NCI-H524 (cell line): ENCODE results near the gene CALR3.
"Not testable (repeated sequence)": the region's sequence is repeated elsewhere in the genome, so short reads cannot be mapped to it uniquely, and the experiment has no call there.

ENCODE experiments used
- DNase-seq, 2 experiments: peaks; one replicate each; lab custom pipeline; 2025; lab: John Stamatoyannopoulos, UW

CALR3 gene

GRCh38 chr19:16457195-16457953 lies 38.6 kb downstream of the CALR3 start:
- peak; percentile 76 to 88 for DNase-seq

- no peak for DNase-seq
These were observed 39.2 kb downstream of the CALR3 start for GRCh38 chr19:16456652-16457194.

DNA sequence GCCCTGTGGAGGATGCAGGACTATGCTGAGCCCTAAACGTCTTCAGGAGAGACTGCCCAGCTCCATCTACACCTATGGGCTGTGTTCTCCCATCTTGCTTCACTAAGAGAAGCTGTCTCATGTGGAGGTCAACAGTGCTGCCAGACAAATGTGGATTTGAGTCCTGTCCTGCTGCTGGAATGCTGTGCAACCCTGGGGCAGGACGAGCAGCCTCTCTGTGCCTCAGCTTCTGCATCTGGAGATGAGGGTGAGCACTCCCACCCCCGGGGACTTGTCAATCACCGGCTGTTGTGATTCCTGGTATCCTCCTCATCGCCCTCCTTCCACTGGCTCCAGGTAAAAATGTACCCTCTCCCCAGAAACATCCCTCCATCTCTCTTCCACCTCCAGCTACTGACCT lies 40.5 kb downstream of the CALR3 start:
- no peak for DNase-seq

GRCh38 chr19:16454351-16454918 lies 41.5 kb downstream of the CALR3 start:
- DNase-seq: no peak

DNA sequence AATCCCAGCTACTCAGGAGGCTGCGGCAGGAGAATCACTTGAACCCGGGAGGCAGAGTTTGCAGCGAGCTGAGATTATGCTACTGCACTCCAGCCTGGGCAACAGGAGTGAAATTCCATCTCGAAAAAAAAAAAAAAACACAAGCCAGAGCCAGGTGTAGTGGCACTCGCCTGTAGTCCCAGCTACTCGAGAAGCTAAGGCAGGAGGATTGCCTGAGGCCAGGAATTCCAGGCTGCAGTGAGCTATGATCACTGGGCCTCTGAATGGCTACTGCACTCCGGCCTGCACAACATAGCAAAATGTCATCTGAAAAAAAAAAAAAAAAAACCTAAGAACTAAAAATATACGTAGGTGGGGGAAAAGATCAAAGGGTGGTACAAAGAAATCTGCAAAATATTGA lies 43.6 kb downstream of the CALR3 start:
- no peak for DNase-seq

DNA sequence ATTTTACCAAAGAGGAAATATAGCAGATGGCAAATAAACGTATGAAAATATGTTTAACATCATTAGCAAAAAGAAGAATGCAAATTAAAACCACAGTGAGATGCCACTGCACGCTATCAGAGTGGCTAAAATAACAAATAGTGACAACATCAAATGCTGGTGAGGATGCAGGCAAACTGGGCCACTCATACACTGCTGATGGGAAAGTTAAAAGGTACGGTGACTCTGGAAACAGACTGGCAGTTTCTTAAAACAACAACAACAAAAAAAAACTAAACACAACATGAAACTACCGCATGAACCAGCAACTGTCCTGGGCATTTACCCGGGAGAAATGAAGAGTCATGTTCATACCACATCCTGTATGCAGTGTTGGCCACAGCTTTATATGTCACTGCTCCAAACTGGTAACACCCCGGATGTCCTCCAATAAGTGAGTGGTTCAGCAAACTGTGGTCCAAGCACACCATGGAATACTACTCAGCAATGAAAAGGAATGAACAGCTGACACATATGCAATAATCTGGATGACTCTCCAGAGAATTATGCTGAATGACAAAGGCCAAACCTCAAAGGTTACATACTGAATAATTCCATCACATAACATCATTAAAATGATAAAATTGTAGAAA lies 46.5 kb downstream of the CALR3 start:
- DNase-seq: no peak

GRCh38 chr19:16448872-16449271 lies 47.1 kb downstream of the CALR3 start:
- DNase-seq: not testable (repeated sequence)

- DNase-seq: no peak
These were observed 49.1 kb downstream of the CALR3 start for GRCh38 chr19:16446724-16447368.

DNA sequence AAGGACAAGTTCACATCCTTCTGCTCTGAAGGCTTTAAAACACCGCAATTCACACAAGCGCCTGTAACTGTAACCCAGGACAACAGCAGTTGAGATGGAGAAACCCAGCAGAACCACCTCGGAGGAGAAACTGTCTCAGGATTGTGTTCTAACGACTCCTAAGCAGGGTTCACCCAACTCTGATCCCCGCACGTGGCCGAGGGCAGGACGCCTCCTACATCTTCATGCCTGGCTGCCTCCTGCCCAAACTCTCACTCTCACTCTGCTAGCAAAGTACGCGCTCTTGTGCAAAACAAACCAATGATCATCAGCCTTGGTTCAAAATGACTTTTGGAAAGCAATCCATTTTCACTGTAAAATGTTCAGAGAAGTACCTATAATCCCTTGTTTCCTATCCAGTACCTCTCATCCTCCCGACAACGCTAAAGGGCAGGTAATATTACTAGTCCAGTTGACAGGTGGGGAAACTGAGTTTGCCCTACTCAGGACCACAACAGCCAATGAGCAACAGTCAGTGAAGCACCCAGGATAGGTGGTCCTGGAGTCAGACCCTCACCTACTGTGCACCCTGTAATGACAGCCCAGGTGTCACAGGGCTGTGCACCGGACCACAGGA lies 49.8 kb downstream of the CALR3 start:
- no peak for DNase-seq

GRCh38 chr19:16445238-16446107 lies 50.5 kb downstream of the CALR3 start:
- no peak for DNase-seq

DNA sequence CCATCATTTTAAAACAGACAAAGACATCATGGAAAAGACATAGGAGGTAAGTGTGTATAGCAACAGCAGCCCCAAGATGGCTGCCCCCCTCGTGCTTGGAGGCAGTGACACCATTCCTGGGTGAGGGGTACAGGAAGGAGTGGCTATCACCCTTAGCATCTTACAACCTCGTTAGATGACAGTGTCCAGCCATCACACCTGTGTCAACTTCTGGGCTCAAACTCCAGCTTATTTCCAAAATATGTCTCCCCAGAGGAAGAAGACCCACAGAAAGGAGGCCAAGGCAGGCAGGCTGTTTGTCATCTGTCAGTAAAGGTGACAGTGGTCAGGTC lies 51.7 kb downstream of the CALR3 start:
- no peak for DNase-seq

DNA sequence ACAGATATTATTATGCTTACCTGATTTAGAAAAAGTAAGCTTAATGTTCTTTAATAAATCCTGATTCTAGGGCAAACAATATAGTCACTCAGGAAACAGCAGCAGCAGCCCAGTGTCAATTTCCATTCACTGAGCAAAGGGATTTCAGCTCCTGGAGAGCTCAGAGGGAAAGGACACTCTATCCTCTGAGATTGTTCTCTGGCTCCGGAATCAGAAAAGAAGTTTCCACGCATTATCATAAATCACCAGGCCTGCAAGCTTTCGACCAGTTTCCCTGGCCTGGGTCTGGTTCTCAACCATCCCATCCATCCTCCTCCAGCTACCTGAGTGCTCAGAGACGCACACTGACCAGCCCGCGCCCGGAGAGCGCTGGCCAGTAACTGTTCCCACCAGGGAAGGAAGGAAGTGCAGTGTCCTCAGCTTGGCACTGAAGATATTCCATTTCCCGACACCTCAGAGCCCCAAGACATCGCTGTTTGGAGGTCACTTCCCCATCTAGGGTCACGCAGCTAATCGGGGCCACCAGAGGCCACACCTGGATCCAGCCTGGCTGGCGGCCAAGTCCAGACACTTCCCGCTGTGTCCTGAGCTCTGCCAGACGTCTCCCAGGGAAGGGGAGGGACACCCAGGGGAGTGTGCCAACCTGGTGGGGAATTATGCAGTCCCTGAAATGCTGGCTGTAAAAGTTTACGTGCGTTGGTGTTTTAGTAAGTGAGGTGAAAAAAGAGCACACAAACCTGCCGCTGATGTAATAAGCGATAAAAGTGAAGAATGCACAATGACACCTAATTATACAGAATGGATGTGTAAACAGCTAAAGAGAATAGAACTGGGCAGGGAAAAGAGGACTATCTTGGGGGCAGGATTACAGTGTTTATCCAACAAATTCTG lies 53.3 kb downstream of the CALR3 start:
- peak in 1 of 2 experiments; percentile 31 for DNase-seq

DNA sequence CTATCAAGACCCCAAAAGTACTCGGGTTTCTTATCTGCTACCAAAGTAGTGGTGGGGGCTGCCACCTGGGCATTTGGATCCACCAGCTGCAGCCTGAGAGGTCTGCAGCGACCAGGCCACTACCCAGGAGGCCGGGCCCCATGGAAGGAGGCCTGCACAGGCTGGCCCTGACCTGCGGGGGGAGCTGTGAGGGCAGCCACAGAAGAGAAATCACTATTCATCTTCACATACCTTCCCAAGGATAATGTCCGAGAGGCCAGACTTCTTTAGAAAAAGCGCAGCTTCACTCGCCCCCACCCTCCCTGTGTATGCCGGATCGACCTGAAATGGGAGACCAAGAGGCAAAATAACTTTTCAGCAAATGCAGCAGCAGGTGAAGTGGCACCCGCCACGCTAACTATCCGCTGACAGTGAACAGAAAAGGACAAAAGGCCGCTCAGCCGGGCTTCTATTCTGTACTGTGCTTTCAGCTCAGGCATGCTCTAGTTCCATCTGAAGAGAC lies 54.3 kb downstream of the CALR3 start:
- DNase-seq: peak in 1 of 2 experiments; percentile 29

DNA sequence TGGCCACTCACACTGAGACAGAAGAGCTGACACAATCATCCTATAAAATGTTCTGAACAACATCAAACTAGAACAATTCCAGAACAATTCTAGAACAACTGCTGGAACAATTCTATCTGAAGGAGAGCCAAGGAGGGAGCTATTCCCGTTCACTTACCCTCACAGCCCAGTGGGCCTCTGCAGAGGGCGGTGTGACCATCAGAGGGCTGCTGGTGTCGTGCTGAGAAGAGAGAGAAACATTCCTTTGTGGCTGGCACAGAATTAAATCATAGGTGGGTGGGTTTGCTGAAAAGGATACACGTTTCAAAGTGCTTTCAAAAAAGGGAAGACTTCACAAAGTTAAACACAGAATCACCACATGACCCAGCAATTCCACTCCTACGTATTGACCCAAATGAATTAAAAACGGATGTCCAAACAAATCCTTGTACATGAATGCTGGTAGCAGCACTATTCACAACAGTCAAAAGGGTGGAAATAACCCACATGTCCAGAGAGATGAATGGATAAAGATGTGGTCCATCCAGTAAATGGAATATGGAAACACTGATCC lies 59.1 kb downstream of the CALR3 start:
- DNase-seq: no peak

DNA sequence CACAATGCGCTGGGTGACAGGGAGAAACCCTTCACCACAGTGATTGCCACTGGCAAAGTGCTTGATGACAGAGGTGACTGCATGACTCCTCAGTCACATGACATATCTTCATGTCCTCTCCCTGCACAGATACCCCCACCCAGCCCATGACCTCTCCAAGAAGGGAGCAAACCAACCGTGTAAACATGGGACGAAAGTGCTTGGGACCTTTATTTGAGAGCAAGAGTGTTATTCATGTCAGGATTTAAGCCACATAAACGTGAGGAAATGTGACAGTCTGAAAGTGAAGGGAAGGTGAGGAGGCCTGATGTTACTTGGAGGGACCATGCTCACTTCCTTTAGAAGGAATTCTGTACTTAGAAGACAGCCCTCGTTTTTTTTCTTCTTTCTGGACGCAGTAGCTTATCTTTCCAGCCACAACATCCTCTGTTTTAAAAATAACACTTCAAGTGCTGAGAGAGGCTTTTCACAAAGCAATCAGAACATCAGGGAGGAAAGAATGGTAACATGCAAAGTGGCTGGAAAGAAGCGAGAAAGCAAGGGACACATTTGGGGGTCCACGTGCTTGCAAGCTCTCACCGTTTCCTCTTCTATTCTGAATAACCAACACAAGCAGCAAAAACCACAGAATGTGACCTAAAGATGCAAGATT lies 59.8 kb downstream of the CALR3 start:
- DNase-seq: no peak

DNA sequence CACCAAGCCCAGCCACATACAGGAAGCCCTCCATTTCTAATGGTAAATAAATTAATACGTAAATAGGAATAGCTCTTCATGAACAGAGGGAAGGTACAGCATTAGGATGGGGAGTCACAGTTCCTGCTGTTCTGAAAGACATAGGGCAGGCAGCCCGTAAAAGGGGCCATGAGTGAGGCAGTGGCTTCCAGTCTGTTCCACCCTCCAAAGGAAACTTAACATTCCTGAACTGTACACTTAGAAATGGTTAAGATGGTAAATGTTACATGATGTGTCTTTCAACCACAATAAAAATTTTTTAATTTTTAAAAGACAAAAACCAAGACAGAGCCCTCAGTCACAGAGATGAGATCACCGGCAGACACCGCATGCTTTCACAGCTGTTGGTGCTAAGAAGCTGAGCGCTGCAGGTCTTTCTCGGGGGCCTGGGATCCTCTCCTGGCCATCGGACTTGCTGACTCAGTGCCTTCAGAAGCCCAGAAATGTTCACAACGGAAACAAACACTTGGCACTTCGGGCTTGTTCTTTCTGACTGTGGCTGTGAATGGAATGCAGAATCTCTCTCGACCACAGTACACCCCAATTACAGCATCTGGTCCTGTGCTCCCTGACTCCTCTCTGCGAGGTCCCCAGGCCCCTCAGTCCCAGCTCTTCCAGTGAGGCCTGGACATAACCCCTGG lies 60.6 kb downstream of the CALR3 start:
- DNase-seq: no peak

DNA sequence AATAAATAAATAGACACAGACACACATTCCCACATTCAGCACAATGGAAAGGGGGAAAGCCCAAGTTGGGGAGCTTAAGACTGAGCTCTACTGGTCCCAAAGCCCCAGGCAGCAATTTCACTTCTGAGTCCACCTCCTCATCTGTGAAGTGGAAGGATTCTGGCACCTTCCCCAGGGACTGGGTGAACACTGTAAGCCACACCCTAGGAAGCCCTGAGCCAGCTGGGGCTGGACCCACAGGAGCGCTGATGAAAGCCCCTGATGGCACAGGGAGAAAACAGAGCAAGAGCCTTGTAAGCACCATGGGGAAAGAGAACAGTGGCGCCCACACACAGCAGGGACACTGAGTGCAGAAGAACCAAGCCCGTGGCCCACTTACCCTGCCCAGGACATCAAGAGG lies 62.0 kb downstream of the CALR3 start:
- DNase-seq: no peak

GRCh38 chr19:16429759-16430091 lies 66.2 kb downstream of the CALR3 start:
- DNase-seq: no peak
